Measurements from ENCODE around the gene MDFI. TPM values are rescaled to one million over a fixed set of nuclear protein-coding genes. Genes with fewer than 3 reads are reported as not detected.

The MDFI gene
- polyA plus RNA-seq, 1 experiment: 0.19 TPM

- CTCF ChIA-PET: interaction anchor here (1.1 to 2.3 kb wide), 3 partner anchors 23 to 257 kb away, joined by 4 to 8 read pairs (median 5); no protein-coding TSS in a partner anchor
- TF ChIP-seq CTCF (IDR thresholded peaks at IDR 0.05; ENCODE audit: low read depth, low read length): no peak
- Histone ChIP-seq H3K4me3 (ENCODE audit: low read depth, low read length) (no peak overlapping the region), H3K27me3 (ENCODE audit: control insufficient read depth, insufficient read depth, low read length) (peaks cover 18% of the 10 kb centered on the region), H3K9me3 (ENCODE audit: control insufficient read depth, insufficient read depth, low read length) (peaks cover 5% of the 10 kb centered on the region), H3K27ac (ENCODE audit: low read depth, low read length) (no peak overlapping the region)
- DNase-seq (ENCODE audit: low read depth, low spot score): no peak
- POLR2A ChIA-PET: no interaction called here
Measured at GRCh38 chr6:41625442-41625841, 12.8 kb upstream of the MDFI start.

GRCh38 chr6:41626022-41626421 lies 12.2 kb upstream of the MDFI start:
- no peak overlapping the region for H3K27ac ChIP-seq (ENCODE audit: low read depth, low read length)
- ChIA-PET CTCF (interaction anchor here (2.3 kb wide), 1 partner anchor 24 kb away, joined by 8 read pairs; no protein-coding TSS in a partner anchor), POLR2A (no interaction called here)
- TF ChIP-seq CTCF (IDR thresholded peaks at IDR 0.05; ENCODE audit: low read depth, low read length): no peak
- H3K27me3 ChIP-seq (ENCODE audit: control insufficient read depth, insufficient read depth, low read length): peaks cover 18% of the 10 kb centered on the region
- no peak for DNase-seq (ENCODE audit: low read depth, low spot score)
- no peak overlapping the region for H3K4me3 ChIP-seq (ENCODE audit: low read depth, low read length)
- no peaks in the 10 kb centered on the region for H3K9me3 ChIP-seq (ENCODE audit: control insufficient read depth, insufficient read depth, low read length)

GRCh38 chr6:41626917-41627316 lies 11.4 kb upstream of the MDFI start:
- POLR2A ChIA-PET: no interaction called here
- H3K4me3 ChIP-seq (ENCODE audit: low read depth, low read length): no peak overlapping the region
- TF ChIP-seq CTCF (IDR thresholded peaks at IDR 0.05; ENCODE audit: low read depth, low read length): no peak

GRCh38 chr6:41629128-41629527 lies 9.1 kb upstream of the MDFI start:
- Histone ChIP-seq H3K27me3 (ENCODE audit: control insufficient read depth, insufficient read depth, low read length) (peaks cover 42% of the 10 kb centered on the region), H3K27ac (ENCODE audit: low read depth, low read length) (no peak overlapping the region), H3K4me3 (ENCODE audit: low read depth, low read length) (no peak overlapping the region), H3K9me3 (ENCODE audit: control insufficient read depth, insufficient read depth, low read length) (no peaks in the 10 kb centered on the region)
- CTCF ChIA-PET: no interaction called here
- POLR2A ChIA-PET: no interaction called here
- no peak for TF ChIP-seq CTCF (IDR thresholded peaks at IDR 0.05; ENCODE audit: low read depth, low read length)
- no peak for DNase-seq (ENCODE audit: low read depth, low spot score)

More at GRCh38 chr6:41626917-41627316, 11.4 kb upstream of the MDFI start:
- CTCF ChIA-PET: interaction anchor here (0.6 to 2.3 kb wide), 3 partner anchors 24 to 1337 kb away, joined by 3 to 12 read pairs (median 6); no protein-coding TSS in a partner anchor
- Histone ChIP-seq H3K9me3 (ENCODE audit: control insufficient read depth, insufficient read depth, low read length) (no peaks in the 10 kb centered on the region), H3K27ac (ENCODE audit: low read depth, low read length) (no peak overlapping the region), H3K27me3 (ENCODE audit: control insufficient read depth, insufficient read depth, low read length) (peaks cover 24% of the 10 kb centered on the region)
- no peak for DNase-seq (ENCODE audit: low read depth, low spot score)

GRCh38 chr6:41630069-41630468 lies 8.2 kb upstream of the MDFI start:
- no peak overlapping the region for H3K27ac ChIP-seq (ENCODE audit: low read depth, low read length)
- H3K27me3 ChIP-seq (ENCODE audit: control insufficient read depth, insufficient read depth, low read length): peaks cover 51% of the 10 kb centered on the region
- H3K4me3 ChIP-seq (ENCODE audit: low read depth, low read length): no peak overlapping the region
- ChIA-PET CTCF (interaction anchor here (1.1 kb wide), 1 partner anchor 27 kb away, joined by 3 read pairs; no protein-coding TSS in a partner anchor), POLR2A (interaction anchor here (0.6 kb wide), 1 partner anchor 84 kb away, joined by 3 read pairs; no protein-coding TSS in a partner anchor)
- no peaks in the 10 kb centered on the region for H3K9me3 ChIP-seq (ENCODE audit: control insufficient read depth, insufficient read depth, low read length)
- no peak for DNase-seq (ENCODE audit: low read depth, low spot score)
- TF ChIP-seq CTCF (IDR thresholded peaks at IDR 0.05; ENCODE audit: low read depth, low read length): no peak

Data from AG04450 (cell line).